ENCODE measurements around the gene SAT2.
A peak's percentile ranks its signal among the peaks of the same experiment; 100 is the strongest.

The SAT2 gene

GRCh38 chr17:7579001-7579833, 48.4 kb downstream of the SAT2 start, which contains the start of gene CD68:
CD68 (plus strand) TSS chr17:7579638; CDS start chr17:7579678, 40 bp downstream.
- H3K4me1 Mint-ChIP-seq (ENCODE audit: low read depth): peaks cover 88% of the 10 kb centered on the region
- peak; percentile 82 for DNase-seq
- peak within 1 kb of the TSS; percentile 100 for H3K27ac Mint-ChIP-seq
- H3K9me3 Mint-ChIP-seq: no peaks in the 10 kb centered on the region
- H3K4me3 Mint-ChIP-seq: peak within 1 kb of the TSS; percentile 90
- no peaks in the 10 kb centered on the region for H3K27me3 Mint-ChIP-seq
- peaks cover 89% of the 10 kb centered on the region for H3K36me3 Mint-ChIP-seq (ENCODE audit: low read depth)

GRCh38 chr17:7577327-7578199, 50.1 kb downstream of the SAT2 start:
- peak overlapping the region; percentile 90 for H3K4me3 Mint-ChIP-seq
- H3K9me3 Mint-ChIP-seq: no peaks in the 10 kb centered on the region
- no peak for DNase-seq
- peak overlapping the region; percentile 100 for H3K27ac Mint-ChIP-seq
- peaks cover 83% of the 10 kb centered on the region for H3K4me1 Mint-ChIP-seq (ENCODE audit: low read depth)
- H3K27me3 Mint-ChIP-seq: no peaks in the 10 kb centered on the region
- H3K36me3 Mint-ChIP-seq (ENCODE audit: low read depth): peaks cover 94% of the 10 kb centered on the region

- peak; percentile 40 for DNase-seq
- Mint-ChIP-seq H3K4me1 (ENCODE audit: low read depth) (peaks cover 78% of the 10 kb centered on the region), H3K27ac (peak overlapping the region; percentile 100), H3K27me3 (no peaks in the 10 kb centered on the region), H3K4me3 (peak overlapping the region; percentile 90), H3K9me3 (no peaks in the 10 kb centered on the region), H3K36me3 (ENCODE audit: low read depth) (peaks cover 95% of the 10 kb centered on the region)
Observed at GRCh38 chr17:7576432-7576937, 51.1 kb downstream of the SAT2 start.
